ENCODE measurements around the gene PCARE.
A peak's percentile ranks its signal among the peaks of the same experiment; 100 is the strongest.
"Not testable (repeated sequence)": the region's sequence is repeated elsewhere in the genome, so short reads cannot be mapped to it uniquely, and the experiment has no call there.

PCARE gene

GRCh38 chr2:29074411-29074810 is at the start of gene PCARE:
PCARE (minus strand) TSS chr2:29074523; CDS start chr2:29074261, 262 bp downstream.
- DNase-seq (ENCODE audit: low spot score) = no peak

- DNase-seq (ENCODE audit: low spot score) = peak; percentile 79
Measured at GRCh38 chr2:29123617-29124349, 49.5 kb upstream of the PCARE start.

- DNase-seq (ENCODE audit: low spot score) = no peak
Measured at GRCh38 chr2:29120846-29121245, 46.5 kb upstream of the PCARE start.

- DNase-seq (ENCODE audit: low spot score) = no peak
Measured at GRCh38 chr2:29119211-29119610, 44.9 kb upstream of the PCARE start.

- DNase-seq (ENCODE audit: low spot score) = peak; percentile 73
Measured at GRCh38 chr2:29117636-29118303, 43.4 kb upstream of the PCARE start.

- DNase-seq (ENCODE audit: low spot score) = no peak
Measured at GRCh38 chr2:29115797-29116781, 41.8 kb upstream of the PCARE start.

- DNase-seq (ENCODE audit: low spot score) = no peak
Measured at GRCh38 chr2:29114946-29115609, 40.8 kb upstream of the PCARE start, which contains the start of gene CLIP4. CLIP4 (plus strand) TSS chr2:29115415; CDS start chr2:29121389, 5,974 bp downstream.

- no peak for DNase-seq (ENCODE audit: low spot score)
Measured at GRCh38 chr2:29114586-29114945, 40.2 kb upstream of the PCARE start.

GRCh38 chr2:29113891-29114321 is 39.6 kb upstream of the PCARE start:
- DNase-seq (ENCODE audit: low spot score) = no peak

- no peak for DNase-seq (ENCODE audit: low spot score)
Measured at GRCh38 chr2:29113027-29113686, 38.8 kb upstream of the PCARE start.

- DNase-seq (ENCODE audit: low spot score) = no peak
Measured at GRCh38 chr2:29112379-29112778, 38.1 kb upstream of the PCARE start.

- DNase-seq (ENCODE audit: low spot score) = no peak
Measured at GRCh38 chr2:29110916-29111535, 36.7 kb upstream of the PCARE start.

- DNase-seq (ENCODE audit: low spot score) = no peak
Measured at GRCh38 chr2:29109246-29109645, 34.9 kb upstream of the PCARE start.

GRCh38 chr2:29108225-29108624 is 33.9 kb upstream of the PCARE start:
- DNase-seq (ENCODE audit: low spot score) = peak; percentile 86

- DNase-seq (ENCODE audit: low spot score) = not testable (repeated sequence)
Measured at GRCh38 chr2:29107547-29107946, 33.2 kb upstream of the PCARE start.

- no peak for DNase-seq (ENCODE audit: low spot score)
Measured at GRCh38 chr2:29106980-29107388, 32.7 kb upstream of the PCARE start.

- no peak for DNase-seq (ENCODE audit: low spot score)
Measured at GRCh38 chr2:29106256-29106655, 31.9 kb upstream of the PCARE start.

GRCh38 chr2:29105375-29105774 is 31.1 kb upstream of the PCARE start:
- no peak for DNase-seq (ENCODE audit: low spot score)

GRCh38 chr2:29104688-29105087 is 30.4 kb upstream of the PCARE start:
- no peak for DNase-seq (ENCODE audit: low spot score)

- no peak for DNase-seq (ENCODE audit: low spot score)
Measured at GRCh38 chr2:29100564-29100963, 26.2 kb upstream of the PCARE start.

- no peak for DNase-seq (ENCODE audit: low spot score)
Measured at GRCh38 chr2:29097569-29097968, 23.2 kb upstream of the PCARE start.
